ENCODE measurements around the gene P3H3.

DNA sequence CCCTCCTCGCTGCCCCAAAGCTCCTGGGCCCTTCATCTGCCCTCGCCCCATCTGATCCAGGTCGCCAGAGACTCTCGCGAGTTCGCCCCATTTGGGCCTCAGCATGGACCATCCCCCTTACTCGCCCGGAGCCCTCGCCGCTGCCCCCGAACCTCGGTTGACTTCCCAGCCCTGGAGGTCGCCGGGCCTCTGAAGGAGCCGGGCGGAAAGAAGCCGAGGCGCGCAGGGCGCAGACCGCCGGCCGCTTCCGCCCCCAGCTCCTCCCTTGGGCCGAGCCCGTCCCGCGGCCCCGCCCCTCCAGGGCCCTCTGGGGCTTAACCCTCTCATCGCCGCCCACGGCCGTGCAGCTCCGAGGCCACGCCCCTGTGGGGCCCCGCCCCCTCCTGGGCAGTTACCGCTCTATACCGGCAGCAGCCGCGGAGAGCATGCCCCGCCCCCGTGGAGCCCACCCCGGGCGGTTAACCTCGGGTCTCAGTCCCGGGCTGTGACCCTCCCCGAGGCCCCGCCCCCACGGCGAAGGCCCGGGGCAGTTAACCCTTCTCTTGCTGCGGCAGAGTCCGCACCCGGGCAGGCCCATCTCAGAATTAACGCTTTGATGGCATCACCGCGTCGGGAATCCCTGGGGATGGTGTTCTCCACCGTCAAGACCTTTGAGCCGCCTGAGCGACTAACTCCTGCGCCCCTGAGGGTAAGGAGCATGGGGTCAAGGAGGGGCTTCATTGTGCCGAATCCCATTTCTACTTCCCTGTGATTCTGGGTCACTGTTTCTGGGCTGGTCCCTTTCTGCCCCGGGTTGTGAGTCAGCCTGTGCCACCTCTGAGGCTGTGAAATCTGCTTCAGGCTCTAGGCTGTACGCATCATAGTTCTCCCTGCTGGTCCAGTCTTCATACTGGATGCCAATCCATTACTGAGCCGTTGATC lies 45.1 kb downstream of the P3H3 start, which contains the start of gene SPSB2:
- TF ChIP-seq, protein P1, sequence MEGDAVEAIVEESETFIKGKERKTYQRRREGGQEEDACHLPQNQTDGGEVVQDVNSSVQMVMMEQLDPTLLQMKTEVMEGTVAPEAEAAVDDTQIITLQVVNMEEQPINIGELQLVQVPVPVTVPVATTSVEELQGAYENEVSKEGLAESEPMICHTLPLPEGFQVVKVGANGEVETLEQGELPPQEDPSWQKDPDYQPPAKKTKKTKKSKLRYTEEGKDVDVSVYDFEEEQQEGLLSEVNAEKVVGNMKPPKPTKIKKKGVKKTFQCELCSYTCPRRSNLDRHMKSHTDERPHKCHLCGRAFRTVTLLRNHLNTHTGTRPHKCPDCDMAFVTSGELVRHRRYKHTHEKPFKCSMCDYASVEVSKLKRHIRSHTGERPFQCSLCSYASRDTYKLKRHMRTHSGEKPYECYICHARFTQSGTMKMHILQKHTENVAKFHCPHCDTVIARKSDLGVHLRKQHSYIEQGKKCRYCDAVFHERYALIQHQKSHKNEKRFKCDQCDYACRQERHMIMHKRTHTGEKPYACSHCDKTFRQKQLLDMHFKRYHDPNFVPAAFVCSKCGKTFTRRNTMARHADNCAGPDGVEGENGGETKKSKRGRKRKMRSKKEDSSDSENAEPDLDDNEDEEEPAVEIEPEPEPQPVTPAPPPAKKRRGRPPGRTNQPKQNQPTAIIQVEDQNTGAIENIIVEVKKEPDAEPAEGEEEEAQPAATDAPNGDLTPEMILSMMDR (IDR thresholded peaks at IDR 0.05) = peak in 1 of 3 donors; percentile 28
- peak; percentile 66 for TF ChIP-seq POLR2A (IDR thresholded peaks at IDR 0.05)
